Activated T-cell treated with anti-CD3 and anti-CD28 coated beads for 48 hours (primary cell): ENCODE results near the gene CAP2.
"Not testable (repeated sequence)": the region's sequence is repeated elsewhere in the genome, so short reads cannot be mapped to it uniquely, and the experiment has no call there.

Experiments used
- DNase-seq: peaks from one replicate; pipeline ENCODE4 v3.0.0-alpha.2; 2020; ENCODE audit warnings: low read depth

Gene CAP2

GRCh38 chr6:17583811-17584210, 190.4 kb downstream of the CAP2 start:
- DNase-seq, result no peak

- DNase-seq, result no peak
Observed at GRCh38 chr6:17584241-17584803, 190.9 kb downstream of the CAP2 start.

- no peak for DNase-seq
Observed at GRCh38 chr6:17585766-17586490, 192.5 kb downstream of the CAP2 start.

GRCh38 chr6:17586623-17587022, 193.2 kb downstream of the CAP2 start:
- not testable (repeated sequence) for DNase-seq

GRCh38 chr6:17588011-17588410, 194.6 kb downstream of the CAP2 start:
- no peak for DNase-seq

- no peak for DNase-seq
Observed at GRCh38 chr6:17589406-17590096, 196.2 kb downstream of the CAP2 start.

GRCh38 chr6:17591287-17591686, 197.9 kb downstream of the CAP2 start:
- no peak for DNase-seq

GRCh38 chr6:17593246-17593645, 199.9 kb downstream of the CAP2 start:
- DNase-seq, result no peak

GRCh38 chr6:17596085-17596484, 202.7 kb downstream of the CAP2 start:
- DNase-seq, result no peak

GRCh38 chr6:17599877-17600526, 206.6 kb downstream of the CAP2 start, which contains the start of gene FAM8A1:
TSS of gene FAM8A1 (plus strand) at chr6:17600302. CDS start at chr6:17600410, 108 bp downstream.
- peak; percentile 95 for DNase-seq

GRCh38 chr6:17600527-17601385, 207.4 kb downstream of the CAP2 start:
- DNase-seq, result peak; percentile 36

GRCh38 chr6:17601386-17601703, 207.9 kb downstream of the CAP2 start:
- no peak for DNase-seq

GRCh38 chr6:17602888-17603287, 209.5 kb downstream of the CAP2 start:
- no peak for DNase-seq

- no peak for DNase-seq
Observed at GRCh38 chr6:17606606-17607005, 213.2 kb downstream of the CAP2 start.
